GM10248 (cell line): ENCODE results near the gene ELF2.

Experiments
- CTCF ChIA-PET: fragments of 300-600 bp; sonication (Branson Sonifier 250); formaldehyde crosslinking; extraction: SDS; loops from one replicate; lab custom pipeline; 2021; ENCODE audit warnings: antibody characterized with exemption; lab: Yijun Ruan, JAX
- POLR2A ChIA-PET: fragments of 350-650 bp; sonication (Branson Sonifier 250); formaldehyde crosslinking; extraction: SDS; loops from one replicate; lab custom pipeline; 2020; ENCODE audit warnings: antibody characterized with exemption; lab: Yijun Ruan, JAX
- DNase-seq: peaks from one replicate; pipeline ENCODE4 v3.0.0; 2012; ENCODE audit errors: extremely low spot score
- CTCF ChIP-seq: IDR thresholded peaks from 2 replicates; pipeline ENCODE4 v1.5.1; 2012; ENCODE audit warnings: mild to moderate bottlenecking, low read depth; ENCODE audit errors: extremely low read depth, missing control alignments, control extremely low read depth

Gene ELF2

GRCh38 chr4:139053909-139054308 lies 123.1 kb downstream of the ELF2 start:
- CTCF ChIA-PET = interaction anchor here (0.6 to 2.6 kb wide), 4 partner anchors 23 to 116 kb away, joined by 3 to 18 read pairs (median 4); no protein-coding TSS in a partner anchor
- POLR2A ChIA-PET = interaction anchor here (1.0 kb wide), 1 partner anchor 13 kb away, joined by 3 read pairs; no protein-coding TSS in a partner anchor
- DNase-seq = no peak
- no peak for TF ChIP-seq CTCF

- DNase-seq = no peak
- CTCF ChIA-PET = interaction anchor here (0.5 to 2.1 kb wide), 2 partner anchors 20 to 62 kb away, joined by 3 to 10 read pairs; no protein-coding TSS in a partner anchor
- POLR2A ChIA-PET = interaction anchor here (0.9 kb wide), 1 partner anchor 31 kb away, joined by 3 read pairs; no protein-coding TSS in a partner anchor
Observed at GRCh38 chr4:139050446-139050845, 126.6 kb downstream of the ELF2 start.

GRCh38 chr4:139048026-139048425 lies 129.0 kb downstream of the ELF2 start:
- POLR2A ChIA-PET = no interaction called here
- DNase-seq = no peak
- CTCF ChIA-PET = interaction anchor here (0.6 kb wide), 1 partner anchor 18 kb away, joined by 3 read pairs; no protein-coding TSS in a partner anchor
- TF ChIP-seq CTCF = no peak

More at GRCh38 chr4:139050446-139050845, 126.6 kb downstream of the ELF2 start:
- no peak for TF ChIP-seq CTCF

GRCh38 chr4:139044291-139044690 lies 132.7 kb downstream of the ELF2 start:
- CTCF ChIA-PET = interaction anchor here (9.2 kb wide), 1 partner anchor 13 kb away, joined by 88 read pairs; no protein-coding TSS in a partner anchor

GRCh38 chr4:139042981-139043460 lies 134.0 kb downstream of the ELF2 start:
- ChIA-PET CTCF (interaction anchor here (0.9 to 9.2 kb wide), 3 partner anchors 12 to 253 kb away, joined by 3 to 88 read pairs (median 3); no protein-coding TSS in a partner anchor), POLR2A (no interaction called here)
- TF ChIP-seq CTCF = no peak
- DNase-seq = no peak

More at GRCh38 chr4:139044291-139044690, 132.7 kb downstream of the ELF2 start:
- DNase-seq = no peak
- no peak for TF ChIP-seq CTCF
- POLR2A ChIA-PET = no interaction called here

- POLR2A ChIA-PET = interaction anchor here (0.6 to 1.2 kb wide), 3 partner anchors 18 to 266 kb away, joined by 3 to 6 read pairs (median 4); no protein-coding TSS in a partner anchor
- CTCF ChIA-PET = interaction anchor here (1.9 to 9.2 kb wide), 2 partner anchors 8 to 13 kb away, joined by 6 to 88 read pairs; no protein-coding TSS in a partner anchor
Observed at GRCh38 chr4:139038874-139039443, 138.1 kb downstream of the ELF2 start.

More at GRCh38 chr4:139038874-139039443, 138.1 kb downstream of the ELF2 start:
- no peak for DNase-seq
- TF ChIP-seq CTCF = no peak
